ENCODE measurements around the gene ASRGL1. TPM values are rescaled to one million over a fixed set of nuclear protein-coding genes. Genes with fewer than 3 reads are reported as not detected.

Gene ASRGL1
- total and polyA plus RNA-seq, 12 donors = 0.48 to 17.2 (median 4.5) TPM

- Histone ChIP-seq H3K27me3 (no peaks in the 10 kb centered on the region), H3K4me1 (replicated peaks in 1 of 2) (no peaks in the 10 kb centered on the region), H3K27ac (no peak overlapping the region), H3K4me3 (no peak overlapping the region), H3K36me3 (replicated peaks in 1 of 2) (no peaks in the 10 kb centered on the region), H3K9me3 (replicated peaks in 1 of 3) (no peaks in the 10 kb centered on the region)
- intact Hi-C loops (cut with DNase I) = no loop called here
- no peak for DNase-seq
- TF ChIP-seq POLR2A (IDR thresholded peaks at IDR 0.05) (no peak), CTCF (IDR thresholded peaks at IDR 0.05) (no peak)
- 47 to 63% (median 57%) methylated on average over 4 to 6 of the region's 6 CpGs for WGBS, 4 donors
Observed at GRCh38 chr11:62306227-62306626, 31.0 kb upstream of the ASRGL1 start.

GRCh38 chr11:62307950-62308349, 29.3 kb upstream of the ASRGL1 start:
- Histone ChIP-seq H3K9me3 (replicated peaks in 1 of 3) (no peaks in the 10 kb centered on the region), H3K4me3 (no peak overlapping the region), H3K4me1 (replicated peaks in 1 of 2) (no peaks in the 10 kb centered on the region), H3K27me3 (no peaks in the 10 kb centered on the region), H3K27ac (no peak overlapping the region), H3K36me3 (replicated peaks in 1 of 2) (no peaks in the 10 kb centered on the region)
- intact Hi-C loops (cut with DNase I) = no loop called here
- DNase-seq = no peak
- no peak for TF ChIP-seq POLR2A (IDR thresholded peaks at IDR 0.05)
- no peak for TF ChIP-seq CTCF (IDR thresholded peaks at IDR 0.05)

GRCh38 chr11:62309991-62310390, 27.3 kb upstream of the ASRGL1 start:
- 49 to 62% (median 57%) methylated on average over 7 of the region's 7 CpGs for WGBS, 4 donors
- Histone ChIP-seq H3K27me3 (no peaks in the 10 kb centered on the region), H3K27ac (no peak overlapping the region), H3K9me3 (replicated peaks in 1 of 3) (no peaks in the 10 kb centered on the region), H3K36me3 (replicated peaks in 1 of 2) (no peaks in the 10 kb centered on the region), H3K4me3 (no peak overlapping the region), H3K4me1 (replicated peaks in 1 of 2) (no peaks in the 10 kb centered on the region)
- intact Hi-C loops (cut with DNase I) = loop anchor here in 1 of 2 donors (10.0 kb wide), 1 partner anchor 135 kb away; no protein-coding TSS in a partner anchor
- TF ChIP-seq POLR2A (IDR thresholded peaks at IDR 0.05) (no peak), CTCF (IDR thresholded peaks at IDR 0.05) (no peak)
- DNase-seq = no peak

GRCh38 chr11:62315431-62315830, 21.8 kb upstream of the ASRGL1 start:
- intact Hi-C loops (cut with DNase I) = loop anchor here in 1 of 2 donors (10.0 kb wide), 1 partner anchor 141 kb away; no protein-coding TSS in a partner anchor
- H3K27ac ChIP-seq = no peak overlapping the region
- no peaks in the 10 kb centered on the region for H3K4me1 ChIP-seq (replicated peaks in 1 of 2)
- H3K4me3 ChIP-seq = no peak overlapping the region
- no peaks in the 10 kb centered on the region for H3K27me3 ChIP-seq
- no peak for TF ChIP-seq POLR2A (IDR thresholded peaks at IDR 0.05)
- no peak for TF ChIP-seq CTCF (IDR thresholded peaks at IDR 0.05)
- DNase-seq = no peak
- 79 to 91% (median 85%) methylated on average over 1 of the region's 1 CpG for WGBS, 4 donors
- H3K36me3 ChIP-seq (replicated peaks in 1 of 2) = no peaks in the 10 kb centered on the region
- H3K9me3 ChIP-seq (replicated peaks in 1 of 3) = no peaks in the 10 kb centered on the region
